Spinal cord (tissue), 10 donors: ENCODE data around the gene ZIC1. TPM values are rescaled to one million over a fixed set of nuclear protein-coding genes. Genes with fewer than 3 reads are reported as not detected.

Experiments
- DNase-seq, 6 donors: peaks; one replicate each; pipeline versions ENCODE4 v3.0.0 to v3.0.0-alpha.2; 2013 to 2015; ENCODE audit warnings: low spot score in 6 of 6, low read depth in 4 of 6
- H3K27ac ChIP-seq: one replicate; pipeline ENCODE4 v1.5.1; 2013; ENCODE audit warnings: low read depth, low read length, control low read depth
- H3K27me3 ChIP-seq: one replicate; pipeline ENCODE4 v1.6.1; 2013; ENCODE audit warnings: low read length; ENCODE audit not compliant: control insufficient read depth, insufficient read depth
- H3K36me3 ChIP-seq: one replicate; pipeline ENCODE4 v1.6.1; 2013; ENCODE audit warnings: low read length; ENCODE audit not compliant: control insufficient read depth, insufficient read depth
- H3K4me1 ChIP-seq: one replicate; pipeline ENCODE4 v1.6.1; 2013; ENCODE audit warnings: low read length; ENCODE audit not compliant: control insufficient read depth, insufficient read depth
- H3K4me3 ChIP-seq: one replicate; pipeline ENCODE4 v1.5.1; 2013; ENCODE audit warnings: low read depth, low read length, control low read depth
- H3K9me3 ChIP-seq: one replicate; pipeline ENCODE4 v1.6.1; 2013; ENCODE audit warnings: low read length; ENCODE audit not compliant: control insufficient read depth, insufficient read depth
- WGBS: methylation state at CpG from one replicate; pipeline ENCODE4 v1.1.5; 2013; ENCODE audit warnings: missing lambda C conversion rate; ENCODE audit not compliant: insufficient coverage; 5-methylcytosine and 5-hydroxymethylcytosine counted together
- polyA plus RNA-seq, 2 donors: library from polyadenylated mRNA; unstranded; fragments of 120-200 nt; gene quantifications; one replicate each; pipeline ENCODE4 v1.2.1, GENCODE V29; 2013; ENCODE audit not compliant: insufficient read length in 2 of 2
- total RNA-seq, 2 donors: library from RNA; depleted of rRNA in 1 of 2; stranded (reverse); fragments of 120-200 nt in 1 of 2; fragments of >200 nt in 1 of 2; gene quantifications; one replicate each; pipeline versions ENCODE4 v1.2.3 to v1.2.4, GENCODE V29; 2013 to 2014
- donor health status: healthy.

ZIC1 gene
- total and polyA plus RNA-seq, 4 donors = 87.2 to 514 (median 243) TPM

- WGBS = 0% methylated on average over 4 of the region's 24 CpGs
- Histone ChIP-seq H3K27me3 (peaks cover 91% of the 10 kb centered on the region), H3K4me1 (peaks cover 34% of the 10 kb centered on the region), H3K27ac (peak overlapping the region; percentile 88), H3K4me3 (peak overlapping the region; percentile 80), H3K36me3 (peaks cover 26% of the 10 kb centered on the region), H3K9me3 (no peaks in the 10 kb centered on the region)
- peak in 2 of 6 donors; percentile 20 to 46 for DNase-seq
These were observed 4.7 kb downstream of the ZIC1 start for GRCh38 chr3:147413686-147414389.

- Histone ChIP-seq H3K36me3 (peaks cover 29% of the 10 kb centered on the region), H3K4me1 (peaks cover 36% of the 10 kb centered on the region), H3K4me3 (peak overlapping the region; percentile 80), H3K27ac (peak overlapping the region; percentile 88), H3K27me3 (peaks cover 92% of the 10 kb centered on the region), H3K9me3 (no peaks in the 10 kb centered on the region)
- peak in 4 of 6 donors; percentile 30 to 86 (median 50) for DNase-seq
- 18% methylated on average over 4 of the region's 18 CpGs for WGBS
These were observed 5.4 kb downstream of the ZIC1 start for GRCh38 chr3:147414390-147415138.

- H3K36me3 ChIP-seq = peaks cover 26% of the 10 kb centered on the region
- peak in 5 of 6 donors; percentile 20 to 87 (median 54) for DNase-seq
- H3K9me3 ChIP-seq = no peaks in the 10 kb centered on the region
- peaks cover 92% of the 10 kb centered on the region for H3K27me3 ChIP-seq
- H3K4me3 ChIP-seq = peak overlapping the region; percentile 80
- H3K4me1 ChIP-seq = peaks cover 35% of the 10 kb centered on the region
- 29% methylated on average over 5 of the region's 6 CpGs for WGBS
- peak overlapping the region; percentile 88 for H3K27ac ChIP-seq
These were observed 6.1 kb downstream of the ZIC1 start for GRCh38 chr3:147415286-147415685.

GRCh38 chr3:147415874-147416273 lies 6.7 kb downstream of the ZIC1 start:
- Histone ChIP-seq H3K4me1 (peaks cover 35% of the 10 kb centered on the region), H3K36me3 (peaks cover 21% of the 10 kb centered on the region), H3K27me3 (peaks cover 92% of the 10 kb centered on the region), H3K27ac (peak overlapping the region; percentile 88), H3K4me3 (peak overlapping the region; percentile 80), H3K9me3 (no peaks in the 10 kb centered on the region)
- peak in 3 of 6 donors; percentile 28 to 76 (median 40) for DNase-seq
- WGBS = 0% methylated on average over 1 of the region's 2 CpGs

GRCh38 chr3:147416931-147417330 lies 7.8 kb downstream of the ZIC1 start:
- DNase-seq = peak in 2 of 6 donors; percentile 20 to 60
- Histone ChIP-seq H3K36me3 (peaks cover 17% of the 10 kb centered on the region), H3K4me3 (peak overlapping the region; percentile 80), H3K27ac (peak overlapping the region; percentile 88), H3K9me3 (no peaks in the 10 kb centered on the region), H3K27me3 (peaks cover 92% of the 10 kb centered on the region), H3K4me1 (peaks cover 38% of the 10 kb centered on the region)
- no CpG with 5 or more reads among the region's 1 CpG for WGBS

- Histone ChIP-seq H3K27me3 (peaks cover 92% of the 10 kb centered on the region), H3K4me1 (peaks cover 34% of the 10 kb centered on the region), H3K36me3 (peaks cover 12% of the 10 kb centered on the region), H3K4me3 (peak overlapping the region; percentile 50), H3K9me3 (no peaks in the 10 kb centered on the region), H3K27ac (peak overlapping the region; percentile 88)
- peak in 4 of 6 donors; percentile 13 to 57 (median 36) for DNase-seq
- whole genome bisulfite sequencing = no CpG with 5 or more reads among the region's 7 CpGs
These were observed 8.6 kb downstream of the ZIC1 start for GRCh38 chr3:147417551-147418295.

- peak in 4 of 6 donors; percentile 20 to 66 (median 48) for DNase-seq
- 33% methylated on average over 1 of the region's 4 CpGs for WGBS
- peaks cover 34% of the 10 kb centered on the region for H3K4me1 ChIP-seq
- peaks cover 6% of the 10 kb centered on the region for H3K36me3 ChIP-seq
- H3K4me3 ChIP-seq = peak overlapping the region; percentile 50
- peaks cover 92% of the 10 kb centered on the region for H3K27me3 ChIP-seq
- no peaks in the 10 kb centered on the region for H3K9me3 ChIP-seq
- H3K27ac ChIP-seq = peak overlapping the region; percentile 88
These were observed 9.2 kb downstream of the ZIC1 start for GRCh38 chr3:147418371-147418781.

- Histone ChIP-seq H3K4me1 (peaks cover 38% of the 10 kb centered on the region), H3K4me3 (peak overlapping the region; percentile 50), H3K27ac (peak overlapping the region; percentile 88), H3K9me3 (no peaks in the 10 kb centered on the region), H3K36me3 (peaks cover 6% of the 10 kb centered on the region), H3K27me3 (peaks cover 93% of the 10 kb centered on the region)
- DNase-seq = peak; percentile 87 to 98 (median 90)
- WGBS = 3% methylated on average over 42 of the region's 54 CpGs
These were observed 9.9 kb downstream of the ZIC1 start for GRCh38 chr3:147418808-147419701.
